T1000 (cell line): ENCODE measurements around the gene SEMA3E.

Source experiments
- DNase-seq: peaks from one replicate; lab custom pipeline; 2025; ENCODE audit warnings: mixed read lengths; lab: John Stamatoyannopoulos, UW

SEMA3E gene

GRCh38 chr7:83640731-83641537 lies 8.0 kb downstream of the SEMA3E start:
- no peak for DNase-seq

- DNase-seq, result no peak
These were observed 8.7 kb downstream of the SEMA3E start for GRCh38 chr7:83640240-83640639.

GRCh38 chr7:83633516-83633915 lies 15.4 kb downstream of the SEMA3E start:
- no peak for DNase-seq

GRCh38 chr7:83629117-83629880 lies 19.6 kb downstream of the SEMA3E start:
- no peak for DNase-seq

GRCh38 chr7:83617858-83618257 lies 31.1 kb downstream of the SEMA3E start:
- no peak for DNase-seq

- no peak for DNase-seq
These were observed 34.8 kb downstream of the SEMA3E start for GRCh38 chr7:83614112-83614511.

GRCh38 chr7:83613232-83613631 lies 35.7 kb downstream of the SEMA3E start:
- DNase-seq, result no peak

- DNase-seq, result no peak
These were observed 37.2 kb downstream of the SEMA3E start for GRCh38 chr7:83611776-83612175.

GRCh38 chr7:83610649-83611304 lies 38.2 kb downstream of the SEMA3E start:
- DNase-seq, result no peak

GRCh38 chr7:83608716-83609115 lies 40.2 kb downstream of the SEMA3E start:
- DNase-seq, result no peak

GRCh38 chr7:83603649-83604048 lies 45.3 kb downstream of the SEMA3E start:
- DNase-seq, result no peak

- DNase-seq, result no peak
These were observed 49.8 kb downstream of the SEMA3E start for GRCh38 chr7:83599131-83599530.

GRCh38 chr7:83593921-83594475 lies 54.9 kb downstream of the SEMA3E start:
- DNase-seq, result no peak

- no peak for DNase-seq
These were observed 60.2 kb downstream of the SEMA3E start for GRCh38 chr7:83588602-83589240.

- DNase-seq, result no peak
These were observed 62.7 kb downstream of the SEMA3E start for GRCh38 chr7:83586281-83586680.

GRCh38 chr7:83581667-83582435 lies 67.1 kb downstream of the SEMA3E start:
- no peak for DNase-seq

- DNase-seq, result no peak
These were observed 69.2 kb downstream of the SEMA3E start for GRCh38 chr7:83579740-83580139.

GRCh38 chr7:83575436-83575835 lies 73.5 kb downstream of the SEMA3E start:
- DNase-seq, result no peak

GRCh38 chr7:83574616-83575015 lies 74.3 kb downstream of the SEMA3E start:
- no peak for DNase-seq

GRCh38 chr7:83562960-83563359 lies 86.0 kb downstream of the SEMA3E start:
- no peak for DNase-seq

- no peak for DNase-seq
These were observed 86.7 kb downstream of the SEMA3E start for GRCh38 chr7:83562289-83562688.
